Keratinocyte (primary cell): ENCODE results near the gene GNB5. TPM values are rescaled to one million over a fixed set of nuclear protein-coding genes. Genes with fewer than 3 reads are reported as not detected.
A peak's percentile ranks its signal among the peaks of the same experiment; 100 is the strongest.

Experiments
- DNase-seq: peaks from one replicate; pipeline ENCODE4 v3.0.0-alpha.2; 2011; ENCODE audit warnings: low read depth, missing footprints, low spot score
- FAIRE-seq: peaks from 2 replicates; lab custom pipeline; 2011; peaks lifted over from hg19 to GRCh38; lab: Jason Lieb, UNC
- H2AFZ ChIP-seq: 2 replicates; pipeline ENCODE4 v1.6.0; 2012; ENCODE audit warnings: low read length, control low read depth, inconsistent platforms; ENCODE audit not compliant: control insufficient read depth
- H3K27ac ChIP-seq: 2 replicates; pipeline ENCODE4 v1.5.1; 2011; ENCODE audit warnings: low read length; ENCODE audit not compliant: control insufficient read depth, insufficient read depth
- H3K27me3 ChIP-seq: 3 replicates; pipeline ENCODE4 v1.6.0; 2011; ENCODE audit warnings: low read length; ENCODE audit not compliant: control insufficient read depth, insufficient read depth; ENCODE audit errors: extremely low read depth
- H3K36me3 ChIP-seq, 2 experiments: 2 replicates in 1 of 2; 3 replicates in 1 of 2; pipeline ENCODE4 v1.5.1; 2011; ENCODE audit warnings: low read length in 2 of 2, mild to moderate bottlenecking in 1 of 2; ENCODE audit not compliant: control insufficient read depth in 2 of 2, insufficient read depth in 2 of 2; ENCODE audit errors: extremely low read depth in 1 of 2
- H3K4me1 ChIP-seq: 3 replicates; pipeline ENCODE4 v1.5.1; 2011; ENCODE audit warnings: low read length; ENCODE audit not compliant: control insufficient read depth, insufficient read depth; ENCODE audit errors: extremely low read depth
- H3K4me2 ChIP-seq: 3 replicates; pipeline ENCODE4 v1.6.0; 2011; ENCODE audit warnings: low read depth, low read length; ENCODE audit not compliant: control insufficient read depth, insufficient read depth; ENCODE audit errors: extremely low read depth
- H3K4me3 ChIP-seq, 3 experiments: fragments of 200-600 bp in 1 of 3; sonication (generic) in 1 of 3; 2 replicates in 2 of 3; 3 replicates in 1 of 3; pipeline ENCODE4 v1.5.1; 2011 to 2016; ENCODE audit warnings: low read length in 3 of 3, mild to moderate bottlenecking in 3 of 3, control low read depth in 2 of 3, inconsistent platforms in 1 of 3, low read depth in 1 of 3, mixed read lengths in 1 of 3, mixed run types in 1 of 3, moderate library complexity in 1 of 3; ENCODE audit not compliant: control insufficient read depth in 2 of 3, insufficient read depth in 2 of 3; ENCODE audit errors: extremely low read depth in 1 of 3
- H3K79me2 ChIP-seq: 2 replicates; pipeline ENCODE4 v1.6.0; 2012; ENCODE audit warnings: low read length; ENCODE audit not compliant: control insufficient read depth, insufficient read depth
- H3K9ac ChIP-seq: 3 replicates; pipeline ENCODE4 v1.6.0; 2011; ENCODE audit warnings: low read length; ENCODE audit not compliant: control insufficient read depth, insufficient read depth; ENCODE audit errors: extremely low read depth
- H3K9me1 ChIP-seq: 3 replicates; pipeline ENCODE4 v1.6.0; 2011; ENCODE audit warnings: low read length; ENCODE audit not compliant: control insufficient read depth, insufficient read depth; ENCODE audit errors: extremely low read depth
- H3K9me3 ChIP-seq: 2 replicates; pipeline ENCODE4 v1.5.1; 2012; ENCODE audit warnings: low read depth, low read length; ENCODE audit not compliant: control insufficient read depth
- H4K20me1 ChIP-seq: 3 replicates; pipeline ENCODE4 v1.6.0; 2011; ENCODE audit warnings: low read length; ENCODE audit not compliant: control insufficient read depth, insufficient read depth; ENCODE audit errors: extremely low read depth
- CTCF ChIP-seq, 3 experiments: IDR thresholded peaks in 1 of 3; conservative IDR thresholded peaks in 1 of 3; optimal IDR thresholded peaks in 1 of 3; 2 replicates in 2 of 3; 3 replicates in 1 of 3; pipeline versions ENCODE3 to v1.5.1; 2011; ENCODE audit warnings: low read length in 3 of 3, mild to moderate bottlenecking in 3 of 3, moderate library complexity in 2 of 3, control low read depth in 1 of 3, inconsistent platforms in 1 of 3; ENCODE audit not compliant: insufficient read depth in 2 of 3; ENCODE audit errors: extremely low read depth in 1 of 3
- EZH2 ChIP-seq: IDR thresholded peaks from one replicate; pipeline ENCODE4 v1.6.1; 2012; ENCODE audit warnings: inconsistent platforms, mild to moderate bottlenecking, low read length, moderate library complexity
- dilution Hi-C: fragments of 300-500 bp; cut with MboI; formaldehyde crosslinking; loops from one replicate; pipeline ENCODE4 v1.7.0; 2020; ENCODE audit warnings: low sequenced_read_pairs; ENCODE audit not compliant: extremely low pct_ligation_motif_present
- polyA plus RNA-seq, 5 experiments: library from polyadenylated mRNA; depleted of rRNA in 3 of 5; stranded (reverse) in 3 of 5; stranded (forward) in 1 of 5; unstranded in 1 of 5; fragments of >200 nt; gene quantifications; 1 replicate in 1 of 5; 2 replicates in 3 of 5; 3 replicates in 1 of 5; pipeline versions ENCODE4 v1.2.1 to v1.2.3, GENCODE V29; 2011 to 2012; ENCODE audit warnings: missing spikeins in 2 of 5, low read depth in 1 of 5, low replicate concordance in 1 of 5

GNB5 gene
- polyA plus RNA-seq, 1 donor (not counting 4 experiments of a cell fraction or from before 2014, with no cell fraction given): 25.8 TPM

- peak; percentile 97 for FAIRE-seq
- H3K27ac ChIP-seq: peak overlapping the region; percentile 73
- DNase-seq: no peak
- no peaks in the 10 kb centered on the region for H3K9me3 ChIP-seq
- no peaks in the 10 kb centered on the region for H3K9me1 ChIP-seq
- peak overlapping the region; percentile 21 for H2AFZ ChIP-seq
- H3K4me3 ChIP-seq: peak overlapping the region in 1 of 3 experiments; percentile 9
- peaks cover 73% of the 10 kb centered on the region for H3K4me1 ChIP-seq
- H3K79me2 ChIP-seq: no peaks in the 10 kb centered on the region
- TF ChIP-seq CTCF (optimal IDR thresholded peaks at IDR 0.05 in 1 of 3, IDR thresholded peaks at IDR 0.05 in 1 of 3, conservative IDR thresholded peaks at IDR 0.05 in 1 of 3; ENCODE audit: extremely low read depth in 1 of 3, insufficient read depth in 2 of 3, low read length in 3 of 3) (peak in 1 of 3 experiments; percentile 19), EZH2 (no peak)
- no peaks in the 10 kb centered on the region for H3K27me3 ChIP-seq
- H3K36me3 ChIP-seq: no peaks in the 10 kb centered on the region
- dilution Hi-C loops: no loop called here
- no peaks in the 10 kb centered on the region for H4K20me1 ChIP-seq
- H3K4me2 ChIP-seq: peak overlapping the region; percentile 63
- H3K9ac ChIP-seq: peak overlapping the region; percentile 59
Measured at GRCh38 chr15:52071570-52071969, 119.6 kb downstream of the GNB5 start.

GRCh38 chr15:52069559-52069958, 121.6 kb downstream of the GNB5 start:
- Histone ChIP-seq H3K9me3 (no peaks in the 10 kb centered on the region), H3K36me3 (peaks cover 0 to 5% of the 10 kb centered on the region in 2 experiments), H2AFZ (no peak overlapping the region), H3K4me1 (peaks cover 59% of the 10 kb centered on the region), H3K9ac (peak overlapping the region; percentile 2), H3K79me2 (no peaks in the 10 kb centered on the region), H3K9me1 (no peaks in the 10 kb centered on the region), H3K27ac (peak overlapping the region; percentile 82), H3K4me2 (peak overlapping the region; percentile 37), H3K4me3 (no peak overlapping the region), H3K27me3 (no peaks in the 10 kb centered on the region), H4K20me1 (no peaks in the 10 kb centered on the region)
- TF ChIP-seq EZH2: no peak
- TF ChIP-seq CTCF (optimal IDR thresholded peaks at IDR 0.05 in 1 of 3, IDR thresholded peaks at IDR 0.05 in 1 of 3, conservative IDR thresholded peaks at IDR 0.05 in 1 of 3; ENCODE audit: extremely low read depth in 1 of 3, insufficient read depth in 2 of 3, low read length in 3 of 3): no peak
- FAIRE-seq: peak; percentile 91
- dilution Hi-C loops: no loop called here
- DNase-seq: peak; percentile 73
